HL-60 (cell line): ENCODE measurements around the gene PBX1.

ENCODE experiments used
- GABPA ChIP-seq: IDR thresholded peaks from 2 replicates; pipeline ENCODE4 v1.6.1; 2012; ENCODE audit warnings: low read depth
- POLR2AphosphoS5 ChIP-seq: IDR thresholded peaks from 2 replicates; pipeline ENCODE4 v1.6.1; 2012; ENCODE audit warnings: low read depth
- SPI1 ChIP-seq: IDR thresholded peaks from 2 replicates; pipeline ENCODE4 v1.6.1; 2012; ENCODE audit warnings: low read depth, mild to moderate bottlenecking, borderline replicate concordance
- TF ChIP-seq, protein P1 (sequence below): IDR thresholded peaks from one replicate; pipeline ENCODE4 v1.5.1; 2011; ENCODE audit warnings: low read length, control low read depth, inconsistent platforms; ENCODE audit not compliant: insufficient read depth
- TF ChIP-seq, protein P2 (sequence below): IDR thresholded peaks from 2 replicates; pipeline ENCODE4 v1.6.1; 2012; ENCODE audit warnings: low read depth; ENCODE audit not compliant: insufficient replicate concordance

DNA sequence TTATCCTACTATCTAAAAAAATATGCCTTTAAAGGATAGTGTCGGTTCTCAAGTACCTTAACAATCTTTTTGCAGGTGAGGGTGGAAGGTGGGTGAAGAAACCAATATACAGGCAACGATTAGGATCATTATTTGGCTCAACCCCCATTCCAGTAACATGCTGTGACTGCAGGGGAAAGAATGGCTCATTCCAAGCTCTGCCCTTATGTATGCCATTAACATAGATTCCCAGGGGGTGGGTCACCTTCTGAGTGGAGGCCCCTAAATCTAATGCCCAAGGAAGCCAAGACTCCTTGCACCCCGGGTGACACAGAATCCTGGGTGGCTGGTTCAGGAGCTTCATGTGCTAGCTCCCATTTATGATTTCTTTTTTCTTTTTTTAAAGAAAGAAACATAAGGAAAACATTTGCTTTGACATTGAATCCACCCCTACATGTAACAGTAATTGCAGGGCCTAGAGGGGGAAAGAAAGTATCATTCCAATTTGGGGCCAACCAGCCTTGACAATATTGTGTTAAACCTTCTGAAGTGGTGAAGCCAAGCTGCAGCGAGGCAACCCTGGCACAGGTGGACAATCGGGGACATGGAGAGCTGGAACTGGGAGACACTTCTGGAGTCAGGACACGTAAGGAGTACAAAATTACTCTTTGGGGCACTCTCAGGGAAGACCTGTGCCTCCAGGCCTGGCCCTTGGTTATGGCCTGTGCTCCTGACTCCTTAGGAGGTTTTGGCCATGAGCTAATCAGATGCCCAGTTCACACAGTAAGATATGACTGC, 200.3 kb downstream of the PBX1 start:
- TF ChIP-seq, protein P1, sequence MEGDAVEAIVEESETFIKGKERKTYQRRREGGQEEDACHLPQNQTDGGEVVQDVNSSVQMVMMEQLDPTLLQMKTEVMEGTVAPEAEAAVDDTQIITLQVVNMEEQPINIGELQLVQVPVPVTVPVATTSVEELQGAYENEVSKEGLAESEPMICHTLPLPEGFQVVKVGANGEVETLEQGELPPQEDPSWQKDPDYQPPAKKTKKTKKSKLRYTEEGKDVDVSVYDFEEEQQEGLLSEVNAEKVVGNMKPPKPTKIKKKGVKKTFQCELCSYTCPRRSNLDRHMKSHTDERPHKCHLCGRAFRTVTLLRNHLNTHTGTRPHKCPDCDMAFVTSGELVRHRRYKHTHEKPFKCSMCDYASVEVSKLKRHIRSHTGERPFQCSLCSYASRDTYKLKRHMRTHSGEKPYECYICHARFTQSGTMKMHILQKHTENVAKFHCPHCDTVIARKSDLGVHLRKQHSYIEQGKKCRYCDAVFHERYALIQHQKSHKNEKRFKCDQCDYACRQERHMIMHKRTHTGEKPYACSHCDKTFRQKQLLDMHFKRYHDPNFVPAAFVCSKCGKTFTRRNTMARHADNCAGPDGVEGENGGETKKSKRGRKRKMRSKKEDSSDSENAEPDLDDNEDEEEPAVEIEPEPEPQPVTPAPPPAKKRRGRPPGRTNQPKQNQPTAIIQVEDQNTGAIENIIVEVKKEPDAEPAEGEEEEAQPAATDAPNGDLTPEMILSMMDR = no peak
- TF ChIP-seq POLR2AphosphoS5 = no peak
- TF ChIP-seq, protein P2, sequence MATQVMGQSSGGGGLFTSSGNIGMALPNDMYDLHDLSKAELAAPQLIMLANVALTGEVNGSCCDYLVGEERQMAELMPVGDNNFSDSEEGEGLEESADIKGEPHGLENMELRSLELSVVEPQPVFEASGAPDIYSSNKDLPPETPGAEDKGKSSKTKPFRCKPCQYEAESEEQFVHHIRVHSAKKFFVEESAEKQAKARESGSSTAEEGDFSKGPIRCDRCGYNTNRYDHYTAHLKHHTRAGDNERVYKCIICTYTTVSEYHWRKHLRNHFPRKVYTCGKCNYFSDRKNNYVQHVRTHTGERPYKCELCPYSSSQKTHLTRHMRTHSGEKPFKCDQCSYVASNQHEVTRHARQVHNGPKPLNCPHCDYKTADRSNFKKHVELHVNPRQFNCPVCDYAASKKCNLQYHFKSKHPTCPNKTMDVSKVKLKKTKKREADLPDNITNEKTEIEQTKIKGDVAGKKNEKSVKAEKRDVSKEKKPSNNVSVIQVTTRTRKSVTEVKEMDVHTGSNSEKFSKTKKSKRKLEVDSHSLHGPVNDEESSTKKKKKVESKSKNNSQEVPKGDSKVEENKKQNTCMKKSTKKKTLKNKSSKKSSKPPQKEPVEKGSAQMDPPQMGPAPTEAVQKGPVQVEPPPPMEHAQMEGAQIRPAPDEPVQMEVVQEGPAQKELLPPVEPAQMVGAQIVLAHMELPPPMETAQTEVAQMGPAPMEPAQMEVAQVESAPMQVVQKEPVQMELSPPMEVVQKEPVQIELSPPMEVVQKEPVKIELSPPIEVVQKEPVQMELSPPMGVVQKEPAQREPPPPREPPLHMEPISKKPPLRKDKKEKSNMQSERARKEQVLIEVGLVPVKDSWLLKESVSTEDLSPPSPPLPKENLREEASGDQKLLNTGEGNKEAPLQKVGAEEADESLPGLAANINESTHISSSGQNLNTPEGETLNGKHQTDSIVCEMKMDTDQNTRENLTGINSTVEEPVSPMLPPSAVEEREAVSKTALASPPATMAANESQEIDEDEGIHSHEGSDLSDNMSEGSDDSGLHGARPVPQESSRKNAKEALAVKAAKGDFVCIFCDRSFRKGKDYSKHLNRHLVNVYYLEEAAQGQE = no peak
- TF ChIP-seq GABPA = no peak
- no peak for TF ChIP-seq SPI1
